A549 (cell line): ENCODE data around the gene DRGX. TPM values are rescaled to one million over a fixed set of nuclear protein-coding genes. Genes with fewer than 3 reads are reported as not detected.
A peak's percentile ranks its signal among the peaks of the same experiment; 100 is the strongest.

ENCODE experiments used
- ATAC-seq, 2 experiments: fragments of 200-7000 bp in 1 of 2; fragments of >200 bp in 1 of 2; cut with Nextera tagmentation in 1 of 2; cut with Tn5 transposase in 1 of 2; 3 replicates each; pipeline versions ENCODE4 v1.8.0 to v1.9.1; 2018 to 2020; ENCODE audit warnings: mild to moderate bottlenecking in 1 of 2, moderate library complexity in 1 of 2
- CTCF ChIA-PET: fragments of 300-600 bp; sonication (Branson Sonifier 250); formaldehyde crosslinking; extraction: SDS; loops from one replicate; lab custom pipeline; 2021; ENCODE audit warnings: antibody characterized with exemption, inconsistent platforms; lab: Yijun Ruan, JAX
- POLR2A ChIA-PET: fragments of 350-600 bp; formaldehyde crosslinking; extraction: SDS; loops from one replicate; lab custom pipeline; 2021; ENCODE audit warnings: antibody characterized with exemption, inconsistent platforms; lab: Yijun Ruan, JAX
- DNase-seq, 2 experiments: peaks; one replicate each; pipeline versions ENCODE4 v3.0.0 to v3.0.0-alpha.2; 2011 to 2016; ENCODE audit warnings: low read depth in 1 of 2, low spot score in 1 of 2
- FAIRE-seq: peaks from 2 replicates; lab custom pipeline; 2011; peaks lifted over from hg19 to GRCh38; lab: Jason Lieb, UNC
- H3K27ac ChIP-seq, 2 experiments: fragments of >200 bp; sonication (Bioruptor Twin); formaldehyde crosslinking; 3 replicates each; pipeline ENCODE4 v1.5.1; 2016 to 2017
- H3K4me1 ChIP-seq: fragments of >200 bp; sonication (Bioruptor Twin); formaldehyde crosslinking; 3 replicates; pipeline ENCODE4 v1.6.1; 2016
- H3K4me2 ChIP-seq: fragments of >200 bp; sonication (Bioruptor Twin); formaldehyde crosslinking; 3 replicates; pipeline ENCODE4 v1.6.1; 2016
- H3K4me3 ChIP-seq: fragments of >200 bp; sonication (Bioruptor Twin); formaldehyde crosslinking; 3 replicates; pipeline ENCODE4 v1.5.1; 2016
- H3K9me3 ChIP-seq: fragments of >200 bp; sonication (Bioruptor Twin); formaldehyde crosslinking; 3 replicates; pipeline ENCODE4 v1.6.1; 2016
- BHLHE40 ChIP-seq: IDR thresholded peaks from 2 replicates; pipeline ENCODE4 v1.6.1; 2012; ENCODE audit warnings: low read depth, low read length, inconsistent platforms
- CBX8 ChIP-seq: fragments of 200-600 bp; sonication (generic); IDR thresholded peaks from 2 replicates; pipeline ENCODE4 v1.6.1; 2016
- CHD4 ChIP-seq: fragments of 200-600 bp; sonication (generic); IDR thresholded peaks from 2 replicates; pipeline ENCODE4 v1.6.1; 2016; ENCODE audit warnings: antibody characterized with exemption, mild to moderate bottlenecking, borderline replicate concordance
- EHMT2 ChIP-seq: fragments of 200-600 bp; sonication (generic); IDR thresholded peaks from 2 replicates; pipeline ENCODE4 v1.6.1; 2016; ENCODE audit warnings: antibody characterized with exemption, low read depth, mild to moderate bottlenecking, moderate library complexity
- EP300 ChIP-seq, 2 experiments: fragments of >200 bp; sonication (Bioruptor Twin); formaldehyde crosslinking; IDR thresholded peaks; 2 replicates in 1 of 2; 3 replicates in 1 of 2; pipeline ENCODE4 v1.6.1; 2016 to 2017
- HEYL ChIP-seq: fragments of 250-450 bp; sonication (Bioruptor Pico); IDR thresholded peaks from 2 replicates; pipeline ENCODE4 v1.8.0; 2021; ENCODE audit warnings: mild to moderate bottlenecking, moderate library complexity
- MYC ChIP-seq: IDR thresholded peaks from 2 replicates; pipeline ENCODE4 v1.6.1; 2012; ENCODE audit warnings: mild to moderate bottlenecking, inconsistent platforms, low read length, improper control_type of control experiment, borderline replicate concordance
- NFE2L2 ChIP-seq: fragments of 150-350 bp; conservative IDR thresholded peaks from 2 replicates; pipeline ENCODE4 v1.6.1; 2014; ENCODE audit warnings: low read length
- NR3C1 ChIP-seq: fragments of >200 bp; sonication (Bioruptor Twin); formaldehyde crosslinking; IDR thresholded peaks from 3 replicates; pipeline ENCODE4 v1.6.1; 2017
- RNF2 ChIP-seq: fragments of 200-600 bp; sonication (generic); IDR thresholded peaks from 2 replicates; pipeline ENCODE4 v1.6.1; 2016; ENCODE audit warnings: low read depth, mild to moderate bottlenecking, antibody characterized with exemption, moderate library complexity, borderline replicate concordance
- TP53 ChIP-seq: fragments of 250-450 bp; sonication (Bioruptor Pico); IDR thresholded peaks from 2 replicates; pipeline ENCODE4 v1.5.0; 2021; ENCODE audit warnings: mild to moderate bottlenecking, moderate library complexity
- ZFP36 ChIP-seq: fragments of 450-650 bp; IDR thresholded peaks from 2 replicates; pipeline ENCODE4 v1.6.1; 2014; ENCODE audit warnings: borderline replicate concordance; ENCODE audit not compliant: partially characterized antibody
- WGBS: methylation state at CpG from one replicate; pipeline ENCODE4 v1.1.6; 2017; ENCODE audit errors: missing lambda C conversion rate; 5-methylcytosine and 5-hydroxymethylcytosine counted together
- polyA plus RNA-seq, 4 experiments: library from polyadenylated mRNA; depleted of rRNA in 3 of 4; stranded (reverse); fragments of >200 nt; fragmentation: RNase III in 1 of 4; extraction: RNeasy Plus Mini Kit Qiagen cat#74134 plus additional on column Dnase treatment in 1 of 4; gene quantifications; 2 replicates in 3 of 4; 3 replicates in 1 of 4; pipeline ENCODE4 v1.2.3, GENCODE V29; 2011 to 2017
- TF ChIP-seq, protein P1 (sequence below): IDR thresholded peaks from 2 replicates; pipeline ENCODE4 v1.6.1; 2012
- TF ChIP-seq, protein P2 (sequence below): fragments of >200 bp; sonication (Bioruptor Twin); formaldehyde crosslinking; IDR thresholded peaks from 2 replicates; pipeline ENCODE4 v1.6.1; 2016
- TF ChIP-seq, protein P3 (sequence below): fragments of 200-600 bp; sonication (generic); IDR thresholded peaks from 2 replicates; pipeline ENCODE4 v1.6.1; 2016; ENCODE audit warnings: antibody characterized with exemption, mild to moderate bottlenecking, moderate library complexity
- TF ChIP-seq, protein P4 (sequence below): fragments of 150-350 bp; IDR thresholded peaks from 2 replicates; pipeline ENCODE4 v1.6.1; 2014; ENCODE audit warnings: low read depth, mild to moderate bottlenecking, low read length

Gene DRGX
- polyA plus RNA-seq, 2 of the 4 experiments (the other 2 are of a cell fraction) = not detected

DNA sequence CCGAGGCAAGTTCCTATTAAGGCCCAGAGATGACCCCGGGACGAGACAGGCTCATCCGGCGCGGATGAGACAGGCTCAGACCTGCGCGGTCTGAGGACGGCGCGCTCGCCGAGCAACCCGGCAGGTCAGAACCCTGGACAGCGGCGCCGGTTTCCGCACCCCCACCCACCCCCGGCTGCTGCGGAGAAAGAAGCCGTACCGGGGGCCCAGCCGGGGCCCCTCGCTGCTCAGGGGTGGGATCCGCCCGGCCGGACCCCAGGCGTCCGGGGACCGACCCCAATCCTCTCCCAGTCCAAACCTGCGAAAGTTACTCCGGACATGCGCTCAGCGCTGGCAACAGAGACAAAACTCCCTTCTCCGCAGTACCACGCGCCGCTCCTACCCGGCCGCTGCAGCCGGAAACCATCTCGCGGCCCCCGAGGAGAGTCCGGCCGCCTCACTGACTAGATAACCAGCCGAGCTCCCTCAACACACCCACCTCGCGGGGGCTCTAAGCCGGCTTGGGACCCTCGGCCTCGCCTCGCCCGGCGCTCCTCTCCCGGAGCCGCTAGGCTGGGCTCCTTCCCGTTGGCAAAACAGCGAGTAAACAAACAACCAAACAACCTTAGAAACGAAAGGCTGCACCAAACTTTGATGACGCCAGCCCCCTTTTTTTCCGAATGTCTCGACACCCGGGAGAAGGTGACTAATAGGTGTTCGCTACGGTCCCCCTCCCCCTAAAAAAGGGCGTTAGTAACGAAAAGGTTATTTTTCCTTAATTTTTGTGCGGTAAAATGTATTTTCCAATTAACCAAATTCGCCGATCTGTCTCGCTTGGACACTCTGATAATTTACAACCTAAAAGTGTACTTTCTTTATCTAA lies 2.3 kb upstream of the DRGX start:
- H3K4me1 ChIP-seq = peaks cover 5% of the 10 kb centered on the region; the same call in 1 of the 3 replicates
- ChIA-PET CTCF (interaction anchor here (3.7 kb wide), 1 partner anchor 10 kb away, joined by 15 read pairs; no protein-coding TSS in a partner anchor), POLR2A (no interaction called here)
- peak overlapping the region; percentile 34 for H3K4me3 ChIP-seq
- peak overlapping the region; percentile 82 for H3K4me2 ChIP-seq
- TF ChIP-seq, protein P1, sequence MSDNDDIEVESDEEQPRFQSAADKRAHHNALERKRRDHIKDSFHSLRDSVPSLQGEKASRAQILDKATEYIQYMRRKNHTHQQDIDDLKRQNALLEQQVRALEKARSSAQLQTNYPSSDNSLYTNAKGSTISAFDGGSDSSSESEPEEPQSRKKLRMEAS = no peak
- TF ChIP-seq NFE2L2 = no peak
- TF ChIP-seq HEYL (CRISPR knock-in tag) = no peak
- TF ChIP-seq RNF2 = peak; percentile 96
- TF ChIP-seq NR3C1 = no peak
- TF ChIP-seq, protein P2, sequence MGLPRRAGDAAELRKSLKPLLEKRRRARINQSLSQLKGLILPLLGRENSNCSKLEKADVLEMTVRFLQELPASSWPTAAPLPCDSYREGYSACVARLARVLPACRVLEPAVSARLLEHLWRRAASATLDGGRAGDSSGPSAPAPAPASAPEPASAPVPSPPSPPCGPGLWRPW = no peak
- TF ChIP-seq, protein P3, sequence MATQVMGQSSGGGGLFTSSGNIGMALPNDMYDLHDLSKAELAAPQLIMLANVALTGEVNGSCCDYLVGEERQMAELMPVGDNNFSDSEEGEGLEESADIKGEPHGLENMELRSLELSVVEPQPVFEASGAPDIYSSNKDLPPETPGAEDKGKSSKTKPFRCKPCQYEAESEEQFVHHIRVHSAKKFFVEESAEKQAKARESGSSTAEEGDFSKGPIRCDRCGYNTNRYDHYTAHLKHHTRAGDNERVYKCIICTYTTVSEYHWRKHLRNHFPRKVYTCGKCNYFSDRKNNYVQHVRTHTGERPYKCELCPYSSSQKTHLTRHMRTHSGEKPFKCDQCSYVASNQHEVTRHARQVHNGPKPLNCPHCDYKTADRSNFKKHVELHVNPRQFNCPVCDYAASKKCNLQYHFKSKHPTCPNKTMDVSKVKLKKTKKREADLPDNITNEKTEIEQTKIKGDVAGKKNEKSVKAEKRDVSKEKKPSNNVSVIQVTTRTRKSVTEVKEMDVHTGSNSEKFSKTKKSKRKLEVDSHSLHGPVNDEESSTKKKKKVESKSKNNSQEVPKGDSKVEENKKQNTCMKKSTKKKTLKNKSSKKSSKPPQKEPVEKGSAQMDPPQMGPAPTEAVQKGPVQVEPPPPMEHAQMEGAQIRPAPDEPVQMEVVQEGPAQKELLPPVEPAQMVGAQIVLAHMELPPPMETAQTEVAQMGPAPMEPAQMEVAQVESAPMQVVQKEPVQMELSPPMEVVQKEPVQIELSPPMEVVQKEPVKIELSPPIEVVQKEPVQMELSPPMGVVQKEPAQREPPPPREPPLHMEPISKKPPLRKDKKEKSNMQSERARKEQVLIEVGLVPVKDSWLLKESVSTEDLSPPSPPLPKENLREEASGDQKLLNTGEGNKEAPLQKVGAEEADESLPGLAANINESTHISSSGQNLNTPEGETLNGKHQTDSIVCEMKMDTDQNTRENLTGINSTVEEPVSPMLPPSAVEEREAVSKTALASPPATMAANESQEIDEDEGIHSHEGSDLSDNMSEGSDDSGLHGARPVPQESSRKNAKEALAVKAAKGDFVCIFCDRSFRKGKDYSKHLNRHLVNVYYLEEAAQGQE = peak; percentile 96
- peak; percentile 94 for TF ChIP-seq CBX8
- TF ChIP-seq TP53 = no peak
- no peak for TF ChIP-seq BHLHE40
- TF ChIP-seq CHD4 = no peak
- peak; percentile 3 for TF ChIP-seq ZFP36
- peak; percentile 62; the same call in 1 of the 2 replicates for TF ChIP-seq EHMT2
- TF ChIP-seq, protein P4, sequence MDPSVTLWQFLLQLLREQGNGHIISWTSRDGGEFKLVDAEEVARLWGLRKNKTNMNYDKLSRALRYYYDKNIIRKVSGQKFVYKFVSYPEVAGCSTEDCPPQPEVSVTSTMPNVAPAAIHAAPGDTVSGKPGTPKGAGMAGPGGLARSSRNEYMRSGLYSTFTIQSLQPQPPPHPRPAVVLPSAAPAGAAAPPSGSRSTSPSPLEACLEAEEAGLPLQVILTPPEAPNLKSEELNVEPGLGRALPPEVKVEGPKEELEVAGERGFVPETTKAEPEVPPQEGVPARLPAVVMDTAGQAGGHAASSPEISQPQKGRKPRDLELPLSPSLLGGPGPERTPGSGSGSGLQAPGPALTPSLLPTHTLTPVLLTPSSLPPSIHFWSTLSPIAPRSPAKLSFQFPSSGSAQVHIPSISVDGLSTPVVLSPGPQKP = no peak
- no peaks in the 10 kb centered on the region for H3K9me3 ChIP-seq
- ATAC-seq (peak; percentile 84 to 88), FAIRE-seq (no peak), DNase-seq (peak; percentile 29 to 39)
- WGBS = 7% methylated on average over 38 of the region's 72 CpGs
- no peak overlapping the region for H3K27ac ChIP-seq

DNA sequence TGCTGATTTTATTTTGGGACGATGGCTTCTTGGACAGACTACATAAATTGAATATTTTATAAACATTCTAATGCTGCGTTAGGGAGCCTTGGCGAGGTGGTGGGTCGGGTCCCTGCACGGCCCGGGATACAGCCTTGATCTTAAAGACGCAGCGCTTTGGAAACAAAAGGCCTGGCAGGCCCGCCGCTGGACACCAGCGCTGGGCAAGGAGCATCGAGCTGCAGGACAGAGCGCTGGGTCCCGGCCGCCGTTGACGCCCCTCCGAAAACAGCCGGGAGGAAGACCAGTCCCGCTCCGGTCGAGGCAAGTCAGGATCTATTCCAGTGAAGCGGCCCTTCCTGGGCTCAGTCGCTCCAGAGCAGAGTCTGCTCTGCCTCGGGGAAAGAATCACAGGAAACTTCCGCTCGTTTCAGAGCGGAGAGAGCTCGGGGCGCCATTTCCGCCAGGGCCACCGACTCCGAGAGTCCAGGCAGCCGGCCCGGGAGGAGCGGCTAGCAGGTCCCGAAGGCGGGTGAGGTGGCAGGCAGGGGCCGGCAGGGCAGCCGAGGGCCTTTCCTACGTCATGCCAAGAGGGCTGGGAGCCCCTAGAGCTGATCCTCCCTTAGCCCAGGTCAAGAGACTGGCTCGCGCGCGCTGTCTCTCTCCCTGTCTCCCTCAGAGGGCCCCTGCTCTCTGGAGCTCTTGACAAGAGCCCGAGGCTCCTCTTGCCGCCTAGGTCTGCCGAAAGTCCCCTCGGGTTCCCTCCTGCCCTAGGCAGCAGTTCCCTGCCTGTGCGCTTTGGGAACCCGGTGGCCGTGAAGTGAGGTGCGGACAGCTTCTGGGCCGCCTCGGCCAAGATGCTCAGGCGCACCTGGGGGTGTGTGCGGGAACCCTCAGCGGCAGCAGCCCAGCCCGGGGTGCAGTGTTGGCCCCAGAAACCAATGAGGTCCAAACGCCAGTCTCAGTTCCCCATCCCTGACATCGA lies 1.4 kb upstream of the DRGX start:
- peak overlapping the region; percentile 82 for H3K4me2 ChIP-seq
- ChIA-PET POLR2A (no interaction called here), CTCF (interaction anchor here (3.7 kb wide), 1 partner anchor 10 kb away, joined by 15 read pairs; no protein-coding TSS in a partner anchor)
- no peak for DNase-seq
- WGBS = 51% methylated on average over 53 of the region's 61 CpGs
- H3K4me3 ChIP-seq = peak overlapping the region; percentile 34; the same call in 1 of the 3 replicates
- H3K9me3 ChIP-seq = no peaks in the 10 kb centered on the region
- TF ChIP-seq CHD4 (no peak), EP300 (IDR thresholded peaks at IDR 0.05) (no peak), MYC (no peak)
- FAIRE-seq = no peak
- peaks cover 5% of the 10 kb centered on the region; the same call in 1 of the 3 replicates for H3K4me1 ChIP-seq
- no peak overlapping the region for H3K27ac ChIP-seq
- peak; percentile 2 to 38; a peak in 3 of 6 replicates for ATAC-seq
